ENCODE measurements around the gene D2HGDH.
"Not testable (repeated sequence)": the region's sequence is repeated elsewhere in the genome, so short reads cannot be mapped to it uniquely, and the experiment has no call there.

Gene D2HGDH

GRCh38 chr2:241726459-241726858, 8.0 kb upstream of the D2HGDH start:
- FAIRE-seq, result no peak

GRCh38 chr2:241728000-241728399, 6.4 kb upstream of the D2HGDH start:
- FAIRE-seq, result no peak

- no peak for FAIRE-seq
Measured at GRCh38 chr2:241728627-241729026, 5.8 kb upstream of the D2HGDH start.

DNA sequence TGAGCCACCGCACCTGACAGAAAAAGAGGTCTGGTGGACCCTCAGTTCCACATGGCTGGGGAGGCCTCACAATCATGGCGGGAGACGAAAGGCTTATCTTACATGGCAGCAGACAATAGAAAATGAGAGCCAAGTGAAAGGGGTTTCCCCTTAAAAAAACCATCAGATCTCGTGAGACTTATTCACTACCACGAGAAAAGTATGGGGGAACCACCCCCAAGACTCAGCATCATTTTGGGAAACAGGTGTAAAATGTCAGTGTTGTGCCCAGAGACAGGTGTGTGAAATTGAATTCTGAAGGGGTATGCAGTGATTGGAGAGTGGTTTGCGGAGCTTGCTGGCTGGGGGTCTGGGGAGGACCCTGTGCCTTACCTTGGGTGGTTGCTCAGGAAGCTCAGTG, 4.6 kb upstream of the D2HGDH start:
- no peak for FAIRE-seq

DNA sequence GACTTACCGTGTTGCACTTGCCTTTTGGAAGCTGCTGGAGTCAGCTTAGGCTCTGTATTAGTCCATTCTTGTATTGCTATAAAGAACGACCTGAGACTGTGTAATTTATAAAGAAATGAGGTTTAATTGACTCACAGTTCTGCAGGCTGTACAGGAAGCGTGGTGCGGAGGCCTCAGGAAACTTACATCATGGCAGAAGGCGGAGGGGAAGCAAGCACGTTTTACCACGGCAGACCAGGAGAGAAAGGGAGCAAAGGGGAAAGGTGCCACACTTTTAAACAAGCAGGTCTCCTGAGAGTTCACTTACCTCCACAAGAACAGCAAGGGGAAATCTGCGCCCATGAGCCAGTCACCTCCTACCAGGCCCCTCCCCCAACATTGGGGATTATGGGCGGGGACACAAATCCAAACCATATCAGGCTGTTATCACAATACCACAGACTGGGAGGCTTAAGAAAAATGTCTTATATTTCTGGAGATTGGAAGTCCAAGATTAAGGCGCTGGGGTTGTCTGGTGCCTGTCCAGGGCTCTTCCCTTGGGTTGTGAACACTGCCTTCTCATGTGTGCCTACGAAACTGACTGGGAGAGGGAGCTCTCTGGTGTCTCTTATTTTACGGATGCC, 3.6 kb upstream of the D2HGDH start:
- FAIRE-seq, result no peak

- FAIRE-seq, result not testable (repeated sequence)
Measured at GRCh38 chr2:241732513-241733186, 1.8 kb upstream of the D2HGDH start.

DNA sequence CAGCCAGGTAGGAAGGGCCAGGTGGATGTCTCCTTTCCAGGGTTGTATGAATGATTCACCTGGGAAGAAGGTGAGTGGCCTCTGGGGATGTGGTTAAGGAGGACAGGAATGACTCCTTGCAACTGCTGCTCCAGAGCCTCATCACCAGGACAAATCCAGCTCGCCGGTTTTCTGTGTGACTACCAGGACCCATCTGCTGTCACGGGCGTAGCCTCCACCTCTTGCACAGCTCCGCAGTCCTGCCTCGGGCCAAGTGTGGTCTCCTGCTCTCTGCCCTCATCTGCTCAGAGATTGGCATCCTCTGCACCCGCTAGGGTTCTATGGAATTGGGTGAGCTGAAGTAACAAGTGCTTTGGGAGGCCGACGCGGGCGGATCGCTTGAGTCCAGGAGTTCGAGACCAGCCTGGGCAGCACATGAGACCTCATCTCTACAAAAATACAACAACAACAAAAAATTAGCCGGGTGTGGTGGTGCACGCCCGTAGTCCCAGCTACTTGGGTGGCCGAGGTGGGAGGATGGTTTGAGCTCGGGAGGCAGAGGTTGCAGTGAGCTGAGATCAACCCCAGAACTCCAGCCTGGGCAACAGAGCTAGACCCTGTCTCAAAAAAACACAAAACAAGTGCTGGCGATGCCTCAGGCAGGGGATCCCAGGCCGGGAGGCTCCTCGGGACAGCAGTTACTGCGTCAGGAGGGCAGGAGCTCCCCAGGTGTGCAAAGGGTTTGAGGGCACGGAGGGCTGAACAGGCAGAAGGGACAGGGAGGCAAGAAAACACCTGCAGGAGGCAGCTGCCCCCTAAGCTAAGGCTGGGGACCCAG, 831 bp upstream of the D2HGDH start:
- no peak for FAIRE-seq

DNA sequence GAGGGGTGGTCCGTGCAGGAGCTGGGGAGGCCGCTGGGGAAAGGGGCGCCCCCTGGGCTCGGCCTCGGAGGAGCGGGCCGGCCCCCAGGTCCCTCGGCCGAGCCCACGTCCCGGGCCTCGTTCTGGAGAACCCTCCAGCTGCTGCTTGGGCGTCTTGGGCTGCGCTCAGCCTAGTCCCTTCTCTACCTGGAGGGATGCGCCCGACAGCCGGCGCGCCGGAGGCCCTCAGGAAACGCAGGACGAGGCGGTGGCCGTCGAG, 293 bp upstream of the D2HGDH start:
- FAIRE-seq, result no peak

DNA sequence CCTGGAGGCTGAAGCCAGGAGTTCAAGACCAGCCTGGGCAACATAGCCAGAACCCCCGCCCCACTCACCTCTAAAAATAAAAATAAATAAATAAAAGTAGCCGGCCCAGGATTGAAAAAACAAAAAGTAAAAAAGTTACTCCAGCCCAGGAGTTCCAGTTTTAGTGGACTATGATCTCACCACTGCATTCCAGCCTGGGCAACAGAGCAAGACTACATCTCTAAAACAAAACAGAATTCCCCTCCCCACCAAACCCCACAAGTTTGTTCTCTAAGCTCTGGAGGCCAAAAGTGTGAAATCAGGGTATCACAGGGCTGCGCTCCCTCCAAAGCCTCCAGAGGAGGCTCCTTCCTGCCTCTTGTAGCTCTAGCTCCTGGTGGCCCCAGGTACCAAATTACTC, 1.7 kb downstream of the D2HGDH start:
- no peak for FAIRE-seq

- FAIRE-seq, result no peak
Measured at GRCh38 chr2:241738040-241738686, 3.7 kb downstream of the D2HGDH start.

GRCh38 chr2:241739177-241739576, 4.7 kb downstream of the D2HGDH start:
- FAIRE-seq, result no peak

GRCh38 chr2:241739651-241740050, 5.2 kb downstream of the D2HGDH start:
- no peak for FAIRE-seq

GRCh38 chr2:241741016-241741415, 6.6 kb downstream of the D2HGDH start:
- no peak for FAIRE-seq

DNA sequence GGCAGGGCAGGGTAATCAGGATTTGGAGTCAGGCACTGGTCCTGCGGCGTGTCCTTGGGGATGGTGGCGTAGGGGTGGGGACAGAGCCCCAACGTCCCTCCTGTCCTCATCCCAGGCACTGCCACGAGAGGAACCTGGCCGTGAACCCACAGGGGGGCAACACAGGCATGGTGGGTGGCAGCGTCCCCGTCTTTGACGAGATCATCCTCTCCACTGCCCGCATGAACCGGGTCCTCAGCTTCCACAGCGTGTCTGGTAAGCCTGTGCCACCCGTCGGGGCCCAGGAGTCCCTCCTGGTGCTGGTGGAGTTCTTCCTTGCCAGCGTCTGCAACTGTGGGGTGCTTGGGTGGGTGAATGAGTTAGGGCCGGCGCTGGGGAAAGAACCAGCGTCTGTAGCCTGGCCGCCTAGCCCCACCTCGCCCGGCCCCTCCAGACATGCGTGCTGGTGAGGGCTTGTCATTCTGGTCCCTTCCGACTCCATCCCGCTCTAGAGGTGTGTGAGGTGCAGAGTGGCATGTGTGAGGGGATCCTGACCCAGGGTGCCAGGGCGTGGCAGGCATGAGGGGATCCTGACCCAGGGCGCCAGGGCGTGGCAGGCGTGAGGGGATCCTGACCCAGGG, 8.0 kb downstream of the D2HGDH start:
- FAIRE-seq, result no peak

DNA sequence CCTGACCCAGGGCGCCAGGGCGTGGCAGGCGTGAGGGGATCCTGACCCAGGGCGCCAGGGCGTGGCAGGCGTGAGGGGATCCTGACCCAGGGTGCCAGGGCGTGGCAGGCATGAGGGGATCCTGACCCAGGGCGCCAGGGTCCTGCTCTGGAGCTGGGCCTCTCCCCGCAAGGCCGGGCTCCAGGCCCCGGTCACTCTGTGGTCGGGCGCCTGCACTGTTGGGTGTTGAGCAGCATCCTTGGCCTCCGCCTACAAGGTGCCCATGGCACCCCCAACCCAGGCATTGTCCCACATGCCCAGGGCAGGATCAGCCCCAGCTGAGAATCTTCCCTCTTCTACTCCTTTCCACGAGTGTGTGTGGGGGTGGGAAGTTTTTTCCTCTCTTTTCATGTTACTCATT, 8.6 kb downstream of the D2HGDH start:
- not testable (repeated sequence) for FAIRE-seq

DNA sequence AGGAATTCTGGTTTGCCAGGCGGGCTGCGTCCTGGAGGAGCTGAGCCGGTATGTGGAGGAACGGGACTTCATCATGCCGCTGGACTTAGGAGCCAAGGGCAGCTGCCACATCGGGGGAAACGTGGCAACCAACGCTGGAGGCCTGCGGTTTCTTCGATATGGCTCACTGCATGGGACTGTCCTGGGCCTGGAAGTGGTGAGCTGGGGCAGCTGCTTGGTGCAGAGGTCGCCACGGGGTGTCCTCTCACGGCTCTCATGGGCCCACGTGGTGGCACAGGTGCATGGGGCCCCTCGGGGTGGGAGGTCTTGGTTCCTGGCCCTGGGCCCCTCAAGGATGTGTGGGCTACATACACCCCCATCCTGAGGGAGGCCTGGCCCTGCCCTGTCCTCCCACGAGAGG, 9.2 kb downstream of the D2HGDH start:
- FAIRE-seq, result no peak

GRCh38 chr2:241744028-241744754, 9.8 kb downstream of the D2HGDH start:
- FAIRE-seq, result no peak

GRCh38 chr2:241745276-241745675, 10.8 kb downstream of the D2HGDH start:
- no peak for FAIRE-seq

GRCh38 chr2:241746084-241746483, 11.7 kb downstream of the D2HGDH start:
- no peak for FAIRE-seq

DNA sequence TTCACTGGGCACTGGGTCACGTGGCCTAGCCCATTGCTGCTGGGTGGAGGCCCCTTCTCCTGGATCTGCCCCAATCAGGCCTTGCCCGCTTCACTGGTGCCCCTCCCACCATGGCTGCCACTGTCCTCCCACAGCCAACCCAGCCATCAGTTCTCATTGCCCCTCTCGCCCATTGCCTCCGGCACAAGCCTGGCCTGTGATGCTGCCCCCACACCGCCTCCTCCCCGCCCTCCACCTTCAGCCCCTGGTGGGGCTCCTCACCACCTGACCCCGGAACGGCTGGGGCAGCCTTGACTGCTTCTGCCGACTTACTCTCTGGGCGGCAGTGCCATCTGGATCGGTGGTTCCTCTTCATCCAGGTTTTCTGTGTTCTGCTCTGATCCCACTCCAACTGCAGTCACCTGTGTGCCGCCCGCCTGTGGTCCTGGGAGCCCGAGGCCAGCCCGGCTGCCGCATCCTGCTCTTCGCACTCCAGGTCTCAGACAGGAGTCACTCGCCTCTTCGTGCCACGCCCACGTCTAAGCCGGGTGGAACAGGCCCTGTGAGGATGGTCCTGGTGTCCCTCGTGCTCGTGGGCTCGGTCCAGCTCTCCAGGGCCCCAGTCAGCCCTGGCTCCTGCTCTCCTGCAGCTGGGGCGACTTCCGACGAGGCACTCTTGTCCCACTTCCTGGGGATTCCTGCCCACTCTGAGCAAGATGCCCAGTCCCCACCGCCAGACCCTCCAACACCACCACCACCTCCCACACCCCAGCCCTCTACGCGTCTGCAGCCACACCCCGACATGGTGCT, 14.2 kb downstream of the D2HGDH start:
- no peak for FAIRE-seq

GRCh38 chr2:241750076-241750840, 15.8 kb downstream of the D2HGDH start:
- FAIRE-seq, result no peak
